Endothelial cell of coronary artery (primary cell): ENCODE measurements around the gene PMVK. TPM values are rescaled to one million over a fixed set of nuclear protein-coding genes. Genes with fewer than 3 reads are reported as not detected.

Source experiments
- total RNA-seq: library from RNA; depleted of rRNA; stranded (reverse); fragments of >200 nt; gene quantifications from 2 replicates; pipeline ENCODE4 v1.2.3, GENCODE V29; 2014

PMVK gene
- total RNA-seq, result 8.8 and 13.7 TPM in 2 replicates

GRCh38 chr1:154936555-154937084 lies at the start of gene PMVK:
Gene PMVK (minus strand): TSS chr1:154936719. CDS start chr1:154936685, 34 bp downstream.

DNA sequence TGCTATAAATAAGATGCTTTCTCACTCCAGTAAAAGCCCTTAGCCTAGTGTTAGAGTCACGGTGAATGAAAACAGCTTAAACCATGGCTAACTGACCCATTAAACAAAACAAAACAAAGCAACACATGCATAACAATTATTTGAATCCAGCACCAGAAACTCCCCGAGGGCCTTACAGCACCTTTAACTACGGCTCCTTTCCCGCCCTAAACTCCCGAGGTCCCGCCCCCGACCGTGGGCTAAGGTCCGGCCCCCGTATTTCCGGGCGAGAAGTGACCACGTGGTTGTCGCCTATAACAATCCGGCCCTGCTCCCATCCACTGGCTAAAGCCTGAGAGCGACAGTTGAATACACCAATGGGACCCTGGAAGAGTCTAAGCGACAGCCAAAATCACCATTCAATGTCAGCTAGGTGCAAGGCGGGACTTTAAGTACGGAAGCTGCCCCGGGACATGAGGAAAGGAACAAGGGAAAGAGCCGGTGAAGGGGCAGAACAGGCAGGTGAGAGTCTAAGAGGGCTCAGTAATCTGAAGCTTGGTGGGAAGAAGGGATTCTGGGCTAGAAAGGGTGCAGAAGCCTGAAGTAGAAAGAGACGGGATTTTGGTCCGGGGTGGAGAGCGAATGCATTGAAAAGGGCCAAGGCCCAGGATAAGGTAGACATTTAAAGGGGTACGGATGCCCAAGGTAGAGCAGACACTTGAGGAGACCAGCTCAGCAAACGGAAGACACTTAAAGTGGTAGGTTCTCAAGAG lies 46.6 kb upstream of the PMVK start, which contains the start of gene FLAD1:
Gene FLAD1, plus strand, starts transcription at position 448 of the 752 bp plus-strand sequence. CDS start 351 bp downstream, outside the sequence.

GRCh38 chr1:154974102-154974807 lies 37.7 kb upstream of the PMVK start, which contains the start of gene CKS1B:
Gene CKS1B (plus strand): TSS chr1:154974681. CDS start chr1:154974746, 65 bp downstream.

DNA sequence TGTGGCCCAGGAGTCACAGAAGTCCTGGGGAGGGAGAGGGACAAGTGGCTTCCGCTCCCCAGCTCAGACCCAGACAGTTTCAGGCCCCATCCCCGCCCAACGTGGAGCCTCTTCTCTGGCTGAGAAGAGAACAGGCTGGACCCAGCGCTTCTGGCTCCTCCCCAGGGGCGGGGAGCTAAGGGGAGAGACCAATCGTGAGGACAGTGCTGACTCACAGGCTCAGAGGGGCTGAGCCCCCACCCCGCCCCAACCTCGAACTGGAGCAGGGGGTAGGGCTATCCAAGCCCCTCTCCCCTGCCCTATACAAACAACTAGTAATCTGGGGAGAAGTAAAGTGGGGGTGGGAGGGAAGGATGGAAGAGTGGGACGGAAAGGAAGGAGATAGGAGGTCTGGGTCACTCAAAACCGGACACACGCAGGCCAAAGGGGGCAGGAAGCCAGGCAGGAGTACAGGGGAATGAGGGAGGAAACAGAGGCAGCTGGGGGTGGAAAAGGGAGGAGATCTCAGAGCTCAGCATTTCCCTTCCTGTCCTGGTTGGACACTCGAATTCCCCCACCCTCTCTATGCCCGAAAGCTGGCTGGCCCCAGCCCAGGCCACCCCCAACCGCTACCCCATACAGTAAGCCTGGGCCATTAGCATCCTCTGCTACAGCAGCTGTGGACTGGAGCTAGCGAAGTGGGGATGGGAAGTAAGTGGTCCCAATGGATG lies 34.3 kb upstream of the PMVK start, which contains the start of gene SHC1:
Gene SHC1, minus strand, starts transcription at position 117 of the 710 bp plus-strand sequence. CDS start 221 bp downstream, outside the sequence.

GRCh38 chr1:154961207-154962155 lies 25.0 kb upstream of the PMVK start, which contains the start of gene PYGO2:
Gene PYGO2 (minus strand): TSS chr1:154961782. CDS start chr1:154961576, 206 bp downstream.

DNA sequence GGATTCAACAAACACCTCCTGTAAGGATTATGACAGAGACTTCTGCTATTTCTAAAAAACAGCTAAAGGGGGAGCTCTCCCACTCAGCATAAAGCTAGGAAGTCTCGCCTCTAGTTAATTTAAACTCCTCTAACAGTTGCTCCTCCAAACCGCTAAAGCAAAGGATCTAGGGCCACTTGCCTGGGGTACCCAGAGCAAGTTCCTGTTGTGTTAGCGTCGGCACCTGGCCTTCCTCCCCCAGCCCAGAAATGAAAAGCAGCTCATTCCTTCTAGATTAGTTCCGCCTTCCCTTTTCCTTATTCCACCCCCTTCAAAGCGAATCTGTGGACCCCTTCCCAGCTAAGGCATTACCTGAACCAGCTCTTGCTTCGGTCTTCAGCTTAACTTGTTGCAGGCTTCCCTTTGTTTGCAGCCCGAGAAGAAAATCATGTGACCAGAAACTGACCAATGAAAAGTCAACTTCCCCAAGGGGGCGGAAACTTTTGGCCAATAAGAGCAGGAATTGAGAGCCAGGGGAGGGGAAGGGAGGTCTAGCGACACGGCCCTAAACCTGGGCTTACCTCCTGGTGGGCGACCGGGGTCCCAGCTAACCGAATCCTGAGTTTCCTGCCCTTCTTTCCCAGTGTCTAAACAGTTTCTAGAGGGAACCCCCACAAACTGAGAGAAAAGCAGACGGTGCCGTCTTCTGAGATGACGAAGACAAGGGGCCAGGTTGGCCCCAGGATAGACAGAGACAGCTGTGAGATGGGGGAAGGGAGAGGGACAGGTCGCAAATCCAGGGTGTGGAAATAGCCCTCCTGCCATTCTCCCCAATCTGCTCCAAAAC lies 19.4 kb upstream of the PMVK start, which contains the start of gene PBXIP1:
Gene PBXIP1, minus strand, starts transcription at position 382 of the 826 bp plus-strand sequence. CDS start 2,378 bp downstream, outside the sequence.

Other genes with a start within 250 kb of the PMVK start
- 0.09 and 0.19 TPM in 2 replicates for gene KCNN3, start 66.4 kb downstream of the PMVK start, total RNA-seq
- 90.7 and 96.4 TPM in 2 replicates for gene PBXIP1, start 19.4 kb upstream of the PMVK start, total RNA-seq
- gene PYGO2, start 25.1 kb upstream of the PMVK start, total RNA-seq, result 4.9 and 5.0 TPM in 2 replicates
- 144 and 203 TPM in 2 replicates for gene SHC1, start 34.0 kb upstream of the PMVK start, total RNA-seq
- 49.8 and 80.9 TPM in 2 replicates for gene CKS1B, start 38.0 kb upstream of the PMVK start, total RNA-seq
- 23.7 and 28.6 TPM in 2 replicates for gene FLAD1, start 46.6 kb upstream of the PMVK start, total RNA-seq
- 0.18 TPM in 1 of 2 replicates, not detected in the other for gene LENEP, start 56.9 kb upstream of the PMVK start, total RNA-seq
- gene ZBTB7B, start 66.1 kb upstream of the PMVK start, total RNA-seq, result 10.1 and 15.6 TPM in 2 replicates
- gene DCST2, start 97.1 kb upstream of the PMVK start, total RNA-seq, result 0.09 TPM in 1 of 2 replicates, not detected in the other
- gene DCST1, start 97.1 kb upstream of the PMVK start, total RNA-seq, result not detected in 2 replicates
- gene ADAM15, start 114.6 kb upstream of the PMVK start, total RNA-seq, result 279 and 339 TPM in 2 replicates
- 8.7 and 11.3 TPM in 2 replicates for gene EFNA4, start 127.0 kb upstream of the PMVK start, total RNA-seq
- gene EFNA3, start 142.1 kb upstream of the PMVK start, total RNA-seq, result 1.0 and 1.6 TPM in 2 replicates
- gene EFNA1, start 191.2 kb upstream of the PMVK start, total RNA-seq, result 62.8 and 82.9 TPM in 2 replicates
- gene SLC50A1, start 199.1 kb upstream of the PMVK start, total RNA-seq, result 20.9 and 25.9 TPM in 2 replicates
- gene DPM3, start 203.8 kb upstream of the PMVK start, total RNA-seq, result 29.1 and 35.1 TPM in 2 replicates
- 96.6 and 105 TPM in 2 replicates for gene KRTCAP2, start 236.6 kb upstream of the PMVK start, total RNA-seq
- gene TRIM46, start 237.1 kb upstream of the PMVK start, total RNA-seq, result 4.9 and 5.9 TPM in 2 replicates